GM19395 (cell line): Measurements from ENCODE around the gene CACNA2D4.

Experiments used
- ATAC-seq: cut with Tn5 transposase; IDR thresholded peaks from one replicate; pipeline ENCODE4 v1.9.1; 2021; ENCODE audit warnings: mild to moderate bottlenecking, moderate library complexity; ENCODE audit not compliant: unreplicated experiment

The CACNA2D4 gene

GRCh38 chr12:1806301-1807086, 112.0 kb downstream of the CACNA2D4 start:
- ATAC-seq: no peak

- ATAC-seq: no peak
Observed at GRCh38 chr12:1805441-1806081, 112.9 kb downstream of the CACNA2D4 start.

- peak; percentile 79 for ATAC-seq
Observed at GRCh38 chr12:1804545-1805332, 113.7 kb downstream of the CACNA2D4 start.

- no peak for ATAC-seq
Observed at GRCh38 chr12:1803736-1804135, 114.7 kb downstream of the CACNA2D4 start.

GRCh38 chr12:1801303-1801975, 117.0 kb downstream of the CACNA2D4 start:
- ATAC-seq: no peak

- ATAC-seq: no peak
Observed at GRCh38 chr12:1800401-1801302, 117.8 kb downstream of the CACNA2D4 start.

- ATAC-seq: no peak
Observed at GRCh38 chr12:1799882-1800400, 118.5 kb downstream of the CACNA2D4 start.

- no peak for ATAC-seq
Observed at GRCh38 chr12:1799051-1799881, 119.2 kb downstream of the CACNA2D4 start.

GRCh38 chr12:1798641-1799020, 119.8 kb downstream of the CACNA2D4 start:
- no peak for ATAC-seq

- ATAC-seq: no peak
Observed at GRCh38 chr12:1797991-1798640, 120.3 kb downstream of the CACNA2D4 start.

- ATAC-seq: peak; percentile 19
Observed at GRCh38 chr12:1797011-1797901, 121.2 kb downstream of the CACNA2D4 start.

- peak; percentile 44 for ATAC-seq
Observed at GRCh38 chr12:1796515-1797010, 121.9 kb downstream of the CACNA2D4 start.

- peak; percentile 88 for ATAC-seq
Observed at GRCh38 chr12:1795785-1796514, 122.5 kb downstream of the CACNA2D4 start.

GRCh38 chr12:1795221-1795784, 123.1 kb downstream of the CACNA2D4 start:
- no peak for ATAC-seq

GRCh38 chr12:1794440-1795090, 123.9 kb downstream of the CACNA2D4 start:
- no peak for ATAC-seq
